ENCODE data around the gene KMT2A. TPM values are rescaled to one million over a fixed set of nuclear protein-coding genes. Genes with fewer than 3 reads are reported as not detected.

KMT2A gene
- total RNA-seq, 2 experiments from 2014 or later: 135 to 140 TPM

GRCh38 chr11:118485273-118485672 is 49.0 kb downstream of the KMT2A start:
- Mint-ChIP-seq H3K4me3 (no peak overlapping the region), H3K27ac (peak overlapping the region; percentile 53), H3K9me3 (no peaks in the 10 kb centered on the region), H3K36me3 (ENCODE audit: low read depth) (peaks cover 82% of the 10 kb centered on the region), H3K27me3 (no peaks in the 10 kb centered on the region), H3K4me1 (ENCODE audit: low read depth) (peaks cover 5% of the 10 kb centered on the region)
- DNase-seq: peak in 2 of 14 experiments; percentile 10 to 18
- TF ChIP-seq, protein P1, sequence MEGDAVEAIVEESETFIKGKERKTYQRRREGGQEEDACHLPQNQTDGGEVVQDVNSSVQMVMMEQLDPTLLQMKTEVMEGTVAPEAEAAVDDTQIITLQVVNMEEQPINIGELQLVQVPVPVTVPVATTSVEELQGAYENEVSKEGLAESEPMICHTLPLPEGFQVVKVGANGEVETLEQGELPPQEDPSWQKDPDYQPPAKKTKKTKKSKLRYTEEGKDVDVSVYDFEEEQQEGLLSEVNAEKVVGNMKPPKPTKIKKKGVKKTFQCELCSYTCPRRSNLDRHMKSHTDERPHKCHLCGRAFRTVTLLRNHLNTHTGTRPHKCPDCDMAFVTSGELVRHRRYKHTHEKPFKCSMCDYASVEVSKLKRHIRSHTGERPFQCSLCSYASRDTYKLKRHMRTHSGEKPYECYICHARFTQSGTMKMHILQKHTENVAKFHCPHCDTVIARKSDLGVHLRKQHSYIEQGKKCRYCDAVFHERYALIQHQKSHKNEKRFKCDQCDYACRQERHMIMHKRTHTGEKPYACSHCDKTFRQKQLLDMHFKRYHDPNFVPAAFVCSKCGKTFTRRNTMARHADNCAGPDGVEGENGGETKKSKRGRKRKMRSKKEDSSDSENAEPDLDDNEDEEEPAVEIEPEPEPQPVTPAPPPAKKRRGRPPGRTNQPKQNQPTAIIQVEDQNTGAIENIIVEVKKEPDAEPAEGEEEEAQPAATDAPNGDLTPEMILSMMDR (IDR thresholded peaks at IDR 0.05): no peak
- intact Hi-C loops (cut with DNase I, micrococcal nuclease): loop anchor here in 1 of 2 experiments (5.0 kb wide), 3 partner anchors 88 to 288 kb away; no protein-coding TSS in a partner anchor
- peaks cover 80% of the 10 kb centered on the region for H3K36me3 ChIP-seq (ENCODE audit: insufficient read depth, low read length)
- CTCF ChIA-PET: interaction anchor here (0.6 kb wide), 1 partner anchor 239 kb away, joined by 3 read pairs; no protein-coding TSS in a partner anchor
- H3K9me3 ChIP-seq (ENCODE audit: control insufficient read depth in 1 of 2, insufficient read depth in 1 of 2, low read length in 2 of 2): no peaks in the 10 kb centered on the region
- no peak overlapping the region for H3K27ac ChIP-seq (ENCODE audit: low read depth in 1 of 2, low read length in 2 of 2)
- no peak for ATAC-seq (ENCODE audit: poor library complexity)
- H3K4me1 ChIP-seq (ENCODE audit: insufficient read depth, low read length): peaks cover 2% of the 10 kb centered on the region
- POLR2A ChIA-PET: no interaction called here
- H3K27me3 ChIP-seq (ENCODE audit: control insufficient read depth in 1 of 2, insufficient read depth in 2 of 2, low read length in 2 of 2): no peaks in the 10 kb centered on the region
- no peak overlapping the region for H3K4me3 ChIP-seq (ENCODE audit: low read length)

DNA sequence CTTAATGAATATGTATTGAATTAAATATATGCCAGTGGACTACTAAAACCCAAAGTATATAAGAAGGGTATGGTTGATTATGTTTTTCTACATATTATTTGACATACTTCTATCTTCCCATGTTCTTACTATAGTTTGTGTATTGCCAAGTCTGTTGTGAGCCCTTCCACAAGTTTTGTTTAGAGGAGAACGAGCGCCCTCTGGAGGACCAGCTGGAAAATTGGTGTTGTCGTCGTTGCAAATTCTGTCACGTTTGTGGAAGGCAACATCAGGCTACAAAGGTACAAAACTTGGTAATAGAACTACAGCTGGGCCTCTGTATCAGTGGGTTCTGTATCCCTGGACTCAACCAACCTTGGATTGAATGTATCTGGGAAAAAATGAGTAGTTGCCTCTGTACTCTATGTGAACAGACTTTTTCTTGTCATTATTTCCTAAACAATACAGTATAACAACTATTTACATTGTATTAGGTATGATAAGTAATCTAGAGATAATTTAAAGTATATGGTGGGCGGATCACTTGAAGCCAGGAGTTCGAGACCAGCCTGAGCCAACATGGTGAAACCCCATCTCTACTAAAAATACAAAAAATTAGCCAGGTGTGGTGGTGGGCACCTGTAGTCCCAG is 52.3 kb downstream of the KMT2A start:
- peaks cover 78% of the 10 kb centered on the region for H3K36me3 ChIP-seq (ENCODE audit: insufficient read depth, low read length)
- POLR2A ChIA-PET: interaction anchor here (0.7 to 1.5 kb wide), 6 partner anchors 50 to 185 kb away, joined by 3 to 8 read pairs (median 4); partner anchors contain the start of genes KMT2A and PHLDB1
- H3K4me3 ChIP-seq (ENCODE audit: low read length): no peak overlapping the region
- H3K36me3 Mint-ChIP-seq (ENCODE audit: low read depth): peaks cover 78% of the 10 kb centered on the region
- peaks cover 2% of the 10 kb centered on the region for H3K4me1 ChIP-seq (ENCODE audit: insufficient read depth, low read length)
- DNase-seq (peak; percentile 67 to 91 (median 76)), ATAC-seq (ENCODE audit: poor library complexity) (peak; percentile 88)
- intact Hi-C loops (cut with DNase I, micrococcal nuclease): loop anchor here (1.0 to 5.0 kb wide), 8 partner anchors 52 to 343 kb away; partner anchors contain the start of genes KMT2A (in 2 of the 2) and ATP5MG (in 1 of the 2)
- CTCF ChIA-PET: interaction anchor here (0.6 to 3.2 kb wide), 19 partner anchors 8 to 290 kb away, joined by 3 to 30 read pairs (median 4); partner anchors contain the start of gene ATP5MG
- H3K27ac Mint-ChIP-seq: peak overlapping the region; percentile 4
- peak overlapping the region in 1 of 2 donors; percentile 37 for H3K27ac ChIP-seq (ENCODE audit: low read depth in 1 of 2, low read length in 2 of 2)
- no peaks in the 10 kb centered on the region for H3K9me3 ChIP-seq (ENCODE audit: control insufficient read depth in 1 of 2, insufficient read depth in 1 of 2, low read length in 2 of 2)
- no peaks in the 10 kb centered on the region for H3K27me3 Mint-ChIP-seq
- H3K4me1 Mint-ChIP-seq (ENCODE audit: low read depth): peaks cover 5% of the 10 kb centered on the region
- TF ChIP-seq, protein P1 (IDR thresholded peaks at IDR 0.05): peak; percentile 89
- H3K27me3 ChIP-seq (ENCODE audit: control insufficient read depth in 1 of 2, insufficient read depth in 2 of 2, low read length in 2 of 2): no peaks in the 10 kb centered on the region
- no peak overlapping the region for H3K4me3 Mint-ChIP-seq
- H3K9me3 Mint-ChIP-seq: no peaks in the 10 kb centered on the region

DNA sequence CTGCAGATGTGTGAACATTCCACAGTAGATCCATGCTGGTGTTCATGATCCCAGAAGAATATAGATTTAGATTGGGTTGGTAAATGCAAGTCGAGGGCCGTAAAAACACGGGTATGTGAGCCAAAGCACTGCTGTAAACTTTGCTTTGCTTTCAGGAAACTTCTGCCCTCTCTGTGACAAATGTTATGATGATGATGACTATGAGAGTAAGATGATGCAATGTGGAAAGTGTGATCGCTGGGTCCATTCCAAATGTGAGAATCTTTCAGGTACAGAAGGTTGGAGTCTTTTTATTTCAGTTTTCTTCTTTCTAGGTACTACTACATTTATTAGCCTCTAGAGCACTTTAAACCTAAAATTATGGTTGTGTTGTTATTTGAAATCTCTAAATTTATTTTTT is 54.7 kb downstream of the KMT2A start:
- H3K27ac Mint-ChIP-seq: no peak overlapping the region
- H3K4me1 Mint-ChIP-seq (ENCODE audit: low read depth): peaks cover 5% of the 10 kb centered on the region
- Histone ChIP-seq H3K9me3 (ENCODE audit: control insufficient read depth in 1 of 2, insufficient read depth in 1 of 2, low read length in 2 of 2) (no peaks in the 10 kb centered on the region), H3K4me3 (ENCODE audit: low read length) (no peak overlapping the region), H3K4me1 (ENCODE audit: insufficient read depth, low read length) (peaks cover 2% of the 10 kb centered on the region), H3K27me3 (ENCODE audit: control insufficient read depth in 1 of 2, insufficient read depth in 2 of 2, low read length in 2 of 2) (no peaks in the 10 kb centered on the region), H3K27ac (ENCODE audit: low read depth in 1 of 2, low read length in 2 of 2) (no peak overlapping the region), H3K36me3 (ENCODE audit: insufficient read depth, low read length) (peaks cover 80% of the 10 kb centered on the region)
- ATAC-seq (ENCODE audit: poor library complexity) (no peak), DNase-seq (no peak)
- ChIA-PET POLR2A (interaction anchor here (1.3 kb wide), 1 partner anchor 39 kb away, joined by 4 read pairs; no protein-coding TSS in a partner anchor), CTCF (interaction anchor here (1.5 to 3.2 kb wide), 2 partner anchors 56 to 91 kb away, joined by 4 to 30 read pairs; partner anchors contain the start of gene ATP5MG)
- intact Hi-C loops (cut with DNase I, micrococcal nuclease): no loop called here
- no peak overlapping the region for H3K4me3 Mint-ChIP-seq
- TF ChIP-seq, protein P1 (IDR thresholded peaks at IDR 0.05): no peak
- no peaks in the 10 kb centered on the region for H3K9me3 Mint-ChIP-seq
- H3K36me3 Mint-ChIP-seq (ENCODE audit: low read depth): peaks cover 75% of the 10 kb centered on the region
- H3K27me3 Mint-ChIP-seq: no peaks in the 10 kb centered on the region

Data from CD4-positive, alpha-beta T cell (primary cell).